NCI-H1048 (cell line): ENCODE results near the gene NCMAP.
"Not testable (repeated sequence)": the region's sequence is repeated elsewhere in the genome, so short reads cannot be mapped to it uniquely, and the experiment has no call there.

ENCODE experiments used
- DNase-seq: peaks from one replicate; lab custom pipeline; 2025; lab: John Stamatoyannopoulos, UW

Gene NCMAP

DNA sequence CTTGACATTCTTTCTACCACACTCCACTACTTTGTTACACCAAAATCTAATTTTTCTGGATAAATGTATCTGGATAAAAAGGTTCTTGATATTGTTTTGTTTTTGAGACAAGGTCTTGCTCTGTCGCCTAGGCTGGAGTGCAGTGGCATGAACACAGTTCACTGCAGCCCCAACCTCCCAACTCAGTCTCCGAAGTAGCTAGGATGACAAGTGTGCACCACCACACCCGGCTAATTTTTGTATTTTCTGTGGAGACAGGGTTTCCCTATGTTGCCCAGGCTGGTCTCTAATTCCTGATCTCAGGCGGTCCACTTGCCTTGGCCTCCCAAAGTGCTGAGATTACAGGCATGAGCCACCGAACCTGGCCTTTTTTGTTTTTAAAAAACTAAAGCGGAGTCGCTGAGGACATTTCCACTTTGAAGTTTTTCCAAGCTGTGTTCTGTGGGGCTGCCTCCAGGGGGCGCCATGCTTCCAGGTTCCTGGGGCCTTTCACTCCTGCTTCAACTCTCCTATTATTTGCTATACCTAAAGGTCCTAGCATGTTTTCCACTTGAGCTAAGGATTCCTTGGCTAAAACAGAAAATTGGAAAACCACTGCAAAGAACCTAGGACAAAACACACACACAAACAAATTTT is 14.1 kb upstream of the NCMAP start:
- DNase-seq: no peak

DNA sequence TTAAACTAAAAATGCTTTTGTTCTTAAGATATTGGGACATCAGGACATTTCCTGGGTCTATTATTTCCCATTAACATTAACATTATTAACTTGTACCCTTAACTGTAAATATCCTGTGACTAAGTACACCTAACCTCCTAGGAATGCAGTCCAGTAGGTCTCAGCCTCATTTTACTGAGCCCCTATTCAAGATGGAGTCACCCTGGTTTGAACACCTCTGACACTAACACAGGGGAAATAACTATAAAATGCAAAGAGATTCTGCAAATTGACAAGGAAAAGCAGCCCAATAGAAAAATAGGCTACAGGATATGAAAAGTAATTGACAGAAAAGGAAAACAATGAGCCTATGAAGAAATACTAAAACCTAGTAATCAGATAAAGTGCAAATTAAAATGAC is 11.6 kb upstream of the NCMAP start:
- DNase-seq: no peak

DNA sequence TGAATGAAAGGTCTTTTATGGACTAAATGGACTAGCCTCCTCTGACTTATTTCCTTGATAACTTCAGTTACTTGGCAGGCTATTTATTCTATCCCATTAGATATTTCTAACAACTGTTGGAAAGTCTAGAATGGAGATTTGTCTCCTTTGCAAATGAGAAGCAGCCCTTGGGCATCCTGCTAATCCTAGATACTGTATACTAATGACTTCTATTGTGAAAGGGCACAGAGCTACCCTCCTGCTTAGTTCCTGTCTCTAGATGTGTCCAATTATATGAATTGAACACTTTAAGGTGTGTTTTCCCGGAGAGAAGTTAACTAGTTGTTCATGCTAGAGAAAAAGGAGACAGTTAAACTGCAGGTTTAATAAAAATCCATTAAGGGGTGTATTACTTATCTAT is 10.2 kb upstream of the NCMAP start:
- no peak for DNase-seq

DNA sequence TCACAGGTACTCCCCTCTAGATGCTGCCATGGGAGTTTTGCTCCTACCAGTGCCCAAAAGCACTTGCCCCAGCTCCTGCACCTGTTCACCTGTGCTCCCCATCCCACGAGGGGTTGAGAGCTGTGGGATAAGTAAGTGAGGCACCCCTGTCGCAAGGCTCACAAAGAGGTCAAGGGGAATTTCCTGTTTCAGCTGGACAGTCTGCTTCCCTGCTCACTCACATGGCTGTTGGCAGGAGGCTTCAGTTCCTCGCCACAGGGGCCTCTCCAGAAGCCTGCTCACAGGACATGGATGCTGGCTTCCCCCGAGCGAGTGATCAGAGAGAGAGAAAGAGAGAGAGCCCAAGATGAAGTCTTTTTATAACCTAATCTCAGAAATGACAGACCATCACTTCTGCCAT is 8.7 kb upstream of the NCMAP start:
- DNase-seq: no peak

DNA sequence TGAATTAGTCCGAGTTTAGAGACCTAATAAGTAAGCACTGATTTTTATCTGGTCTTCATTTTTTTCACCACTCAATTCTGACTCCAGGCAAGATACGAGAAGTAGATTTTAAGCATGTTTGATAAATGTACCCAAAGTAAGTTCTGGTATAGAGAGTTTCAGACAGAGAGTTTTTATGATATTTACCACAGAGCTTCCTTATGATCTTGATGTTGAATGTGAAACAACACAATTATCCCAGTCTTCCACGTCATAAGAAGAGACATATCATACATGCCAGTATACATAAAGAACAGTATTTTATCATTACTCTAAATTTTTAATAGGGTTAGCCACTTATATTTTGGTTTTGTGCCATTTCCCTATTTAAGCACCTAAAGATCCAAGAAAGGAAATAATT is 7.8 kb upstream of the NCMAP start:
- DNase-seq: no peak

DNA sequence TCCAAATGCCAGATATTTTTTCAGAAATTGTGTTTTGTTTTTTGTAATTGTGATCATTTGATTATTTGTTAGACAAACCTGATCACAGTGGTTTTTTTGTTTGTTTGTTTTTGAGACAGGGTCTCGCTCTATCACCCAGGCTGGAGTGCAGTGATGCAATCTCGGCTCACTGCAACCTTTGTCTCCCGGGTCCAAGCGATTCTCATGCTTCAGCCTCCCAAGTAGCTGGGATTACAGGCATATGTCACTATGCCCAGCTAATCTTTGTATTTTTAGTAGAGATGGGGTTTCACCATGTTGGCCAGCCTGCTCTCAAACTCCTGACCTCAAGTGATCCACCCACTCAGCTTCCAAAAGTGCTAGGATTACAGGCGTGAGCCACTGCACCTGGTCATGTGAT is 6.7 kb upstream of the NCMAP start:
- not testable (repeated sequence) for DNase-seq

DNA sequence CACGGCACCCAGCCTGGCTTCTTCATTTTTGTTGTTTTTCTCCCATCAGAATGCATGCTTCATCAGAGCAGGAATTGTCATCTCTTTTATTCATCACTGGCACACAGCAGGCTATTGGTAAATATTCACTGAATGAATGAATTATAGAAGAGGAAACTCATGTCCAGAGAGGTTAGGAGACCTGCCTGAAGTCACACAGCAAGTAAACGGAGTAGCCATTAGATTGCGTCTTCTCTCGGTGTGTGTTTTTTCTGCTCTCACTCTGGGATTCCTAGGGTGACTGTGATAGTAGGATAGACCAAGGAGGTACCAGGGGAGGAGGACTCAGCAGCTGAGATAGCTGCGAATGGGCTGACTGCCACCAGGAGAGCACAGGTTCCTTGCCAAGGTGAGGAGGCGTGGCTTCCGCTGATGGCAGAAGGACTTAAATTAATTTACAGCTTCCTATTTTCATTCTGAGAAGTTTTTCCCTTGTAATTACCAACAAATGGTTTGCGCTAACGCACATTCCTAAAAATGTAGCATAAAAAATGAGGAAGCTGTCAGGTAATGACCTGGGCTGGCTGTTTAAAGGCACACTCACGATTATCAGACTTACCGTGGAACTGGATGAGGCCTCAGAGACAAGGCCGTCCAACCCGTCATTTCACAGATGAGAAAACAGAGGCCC is 4.5 kb upstream of the NCMAP start:
- DNase-seq: no peak

DNA sequence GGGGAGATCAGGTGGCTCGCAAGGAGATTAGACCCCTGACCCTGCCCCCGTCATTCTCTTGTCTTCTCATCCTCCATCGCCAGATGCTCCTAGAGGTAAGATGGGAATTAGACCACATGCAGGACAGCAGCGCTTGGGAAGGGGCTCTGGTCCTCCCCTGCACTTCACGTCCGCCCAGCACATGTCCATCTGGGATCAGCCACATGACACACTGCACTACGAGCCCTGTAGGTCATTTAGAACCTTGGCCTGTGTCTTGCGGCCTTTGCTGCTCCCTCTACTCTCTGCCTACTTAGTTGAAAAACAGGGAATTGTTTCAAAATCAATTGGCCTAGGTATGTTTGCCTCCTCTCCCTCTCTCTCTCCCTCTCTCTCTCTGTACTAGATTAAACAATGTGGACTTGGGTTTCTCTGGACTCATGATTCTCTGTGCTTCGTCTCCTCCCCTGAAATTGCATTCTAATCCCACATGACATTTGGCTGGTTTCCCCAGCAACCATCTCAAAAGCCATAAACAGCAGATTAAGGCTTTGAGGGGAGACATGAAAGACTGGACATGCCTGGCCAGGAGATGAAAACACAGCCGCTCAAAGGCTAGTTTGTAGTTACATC is 3.8 kb upstream of the NCMAP start:
- no peak for DNase-seq

DNA sequence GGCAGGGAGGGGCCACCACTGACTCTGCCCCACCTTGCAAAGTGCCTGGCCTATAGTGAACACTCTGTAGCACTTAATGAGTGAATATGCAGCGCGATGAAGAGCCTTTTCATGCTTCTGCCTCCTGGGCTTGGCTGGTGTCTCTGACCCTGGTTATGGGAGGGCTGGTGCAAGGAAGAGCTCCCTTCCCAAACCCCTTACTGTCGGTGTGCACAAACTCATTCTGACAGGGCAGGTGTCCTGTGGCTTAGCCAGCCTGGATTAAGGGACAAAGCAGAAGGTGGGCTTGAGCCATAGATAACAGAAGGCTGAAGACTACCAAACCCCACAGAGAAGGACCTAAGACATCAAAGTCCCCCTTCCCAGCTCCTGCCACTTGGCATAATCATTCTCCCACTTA is 2.0 kb upstream of the NCMAP start:
- DNase-seq: no peak

DNA sequence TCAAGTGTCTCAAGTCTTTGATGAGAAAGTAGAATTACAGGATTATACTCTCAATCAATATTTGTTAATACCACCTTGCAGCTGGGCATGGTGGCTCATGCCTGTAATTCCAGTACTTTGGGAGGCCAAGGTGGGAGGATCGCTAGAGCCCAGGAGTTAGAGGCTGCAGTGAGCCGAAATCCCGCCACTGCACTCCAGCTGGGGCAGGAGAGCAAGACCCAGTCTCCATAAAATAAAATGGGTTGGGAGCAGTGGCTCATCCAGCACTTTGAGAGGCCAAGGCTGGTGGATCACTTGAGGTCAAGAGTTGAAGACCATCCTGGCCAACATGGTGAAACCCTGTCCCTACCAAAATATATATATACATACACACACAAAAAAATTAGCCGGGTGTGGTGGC is 1.2 kb upstream of the NCMAP start:
- DNase-seq: no peak

DNA sequence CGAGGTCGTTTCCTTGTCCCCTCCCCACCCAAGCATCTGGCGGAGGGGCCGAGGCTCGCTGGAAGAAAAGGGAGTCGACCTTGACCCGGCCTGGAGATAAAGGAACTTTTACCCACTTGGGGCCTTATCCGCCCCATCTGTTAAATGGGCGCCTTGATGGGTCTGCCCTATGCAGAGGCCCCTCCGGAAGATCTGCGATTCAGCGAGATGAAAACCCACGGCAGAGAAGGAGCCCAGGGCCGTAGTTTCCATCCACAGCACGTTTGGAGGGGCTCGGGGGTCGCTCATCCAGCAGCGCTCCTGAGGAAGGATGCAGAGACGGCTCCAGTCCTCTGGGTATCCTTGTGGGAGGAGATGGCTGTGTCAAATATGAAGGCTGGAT is 518 bp downstream of the NCMAP start:
- DNase-seq: no peak

DNA sequence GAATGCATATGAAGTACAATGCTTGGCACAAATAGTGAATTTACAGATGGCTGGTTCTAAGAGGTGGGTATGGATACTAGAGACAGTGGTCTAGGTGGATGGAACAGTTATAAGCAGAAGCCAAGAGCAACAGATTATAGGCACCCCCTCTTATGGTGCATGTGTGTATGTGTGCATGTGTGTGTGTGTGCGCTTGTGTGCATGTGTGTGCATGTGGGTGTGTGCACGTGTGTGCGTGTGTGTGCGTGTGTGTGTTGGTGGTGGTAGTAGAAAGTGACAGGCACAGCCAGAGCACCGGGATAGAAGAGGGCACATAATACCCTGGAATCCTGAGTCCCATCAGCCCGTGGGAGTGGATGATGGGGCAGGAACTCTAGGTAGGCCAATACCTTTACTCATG is 1.3 kb downstream of the NCMAP start:
- DNase-seq: no peak

DNA sequence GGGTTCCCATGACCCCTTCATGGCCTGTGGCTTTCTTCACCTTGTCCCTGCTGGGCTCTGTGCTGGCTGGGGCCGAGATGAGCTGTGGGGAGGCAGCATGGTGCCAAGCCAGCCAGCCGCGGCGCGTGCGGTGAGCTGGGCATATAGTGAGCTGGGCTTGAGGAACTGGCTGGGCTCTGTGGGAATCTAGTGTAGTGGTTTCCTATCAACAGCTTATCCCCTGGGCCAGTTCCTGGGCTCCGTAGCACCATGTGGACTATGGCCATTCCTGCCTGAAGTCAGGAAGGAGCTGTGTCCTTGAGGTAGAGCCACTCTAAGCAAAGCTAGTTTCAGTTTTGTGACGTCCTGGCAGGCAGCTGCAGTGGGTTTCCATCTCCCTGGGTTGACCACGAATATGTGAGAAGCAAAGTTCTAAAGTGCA is 1.8 kb downstream of the NCMAP start:
- no peak for DNase-seq

DNA sequence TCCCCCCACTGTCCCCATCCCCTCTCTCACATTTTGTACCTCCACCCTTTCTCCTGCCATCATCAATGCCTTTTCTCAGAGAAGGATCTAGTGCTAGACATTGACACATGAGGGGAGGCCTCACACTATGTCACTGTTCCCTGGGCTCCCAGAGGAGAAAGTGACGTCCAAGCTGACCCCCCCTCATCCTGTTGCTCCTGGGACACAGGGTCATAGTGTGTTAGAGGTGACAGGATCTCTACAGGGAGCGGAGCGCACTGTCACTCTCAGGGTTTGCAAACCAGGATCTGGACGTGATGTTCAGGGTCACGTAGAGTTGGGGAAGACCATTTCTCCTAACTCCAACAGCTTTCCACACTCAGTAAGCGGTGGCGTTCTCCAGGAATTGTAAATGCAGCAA is 2.6 kb downstream of the NCMAP start:
- no peak for DNase-seq

DNA sequence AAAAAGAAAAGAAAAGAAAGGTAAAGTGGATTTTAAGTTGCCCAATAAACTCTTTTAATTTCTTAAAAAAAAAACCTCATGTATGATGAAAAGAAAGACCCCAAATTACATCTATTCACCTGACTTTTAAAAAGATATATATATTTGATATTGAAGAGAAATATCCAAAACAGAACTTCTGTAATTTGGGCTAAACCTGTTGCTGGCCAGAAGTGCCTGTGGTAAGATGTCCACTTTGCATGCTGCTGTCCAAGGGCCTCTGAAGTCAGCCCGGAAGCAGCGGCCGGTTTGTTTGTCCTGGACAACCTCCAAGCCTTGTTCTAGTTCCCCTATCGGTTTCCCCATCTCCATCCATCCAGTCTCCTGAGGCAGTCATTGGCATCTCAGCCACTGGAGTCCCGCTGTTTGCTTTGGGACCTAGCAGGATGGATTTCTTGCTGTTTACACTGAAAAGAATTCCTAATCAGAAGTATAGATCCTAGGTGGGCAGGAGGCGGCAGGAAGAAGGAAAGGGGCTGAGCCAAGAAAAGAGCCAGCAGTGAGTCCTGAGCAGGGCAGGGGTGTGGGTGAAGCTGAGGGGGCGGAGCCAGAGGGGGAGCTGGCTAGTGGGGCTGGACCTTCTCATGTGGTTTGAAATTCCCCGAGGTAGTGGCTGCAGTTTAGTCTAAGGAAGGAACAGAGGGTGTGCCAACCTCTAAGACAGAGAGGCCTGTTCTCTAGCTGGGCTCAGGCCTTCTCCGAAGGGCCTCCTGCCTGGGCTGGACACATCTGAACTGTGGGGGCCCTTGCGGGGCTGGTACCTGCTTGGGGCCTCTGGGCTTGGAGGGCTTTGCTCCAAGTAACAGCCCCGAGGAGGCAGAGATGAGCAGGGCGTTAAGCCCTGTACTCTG is 3.3 kb downstream of the NCMAP start:
- no peak for DNase-seq

DNA sequence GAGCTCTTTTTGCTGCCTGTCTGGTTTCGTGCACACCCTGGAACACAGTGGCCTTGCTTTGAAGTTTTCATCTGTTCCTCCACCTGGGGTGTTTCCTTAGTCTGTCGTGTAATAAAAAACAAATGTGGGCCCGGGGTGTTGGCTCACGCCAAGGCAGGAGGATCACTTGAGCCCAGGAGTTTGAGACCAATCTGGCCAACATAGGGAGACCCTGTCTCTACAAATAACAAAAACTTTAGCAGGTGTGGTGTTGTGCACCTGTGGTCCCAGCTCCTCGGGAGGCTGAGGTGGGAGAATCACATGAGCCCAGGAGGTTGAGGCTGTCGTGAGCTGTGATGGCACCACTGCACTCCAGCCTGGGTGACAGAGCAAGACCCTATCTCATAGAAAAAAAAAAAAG is 4.5 kb downstream of the NCMAP start:
- no peak for DNase-seq

DNA sequence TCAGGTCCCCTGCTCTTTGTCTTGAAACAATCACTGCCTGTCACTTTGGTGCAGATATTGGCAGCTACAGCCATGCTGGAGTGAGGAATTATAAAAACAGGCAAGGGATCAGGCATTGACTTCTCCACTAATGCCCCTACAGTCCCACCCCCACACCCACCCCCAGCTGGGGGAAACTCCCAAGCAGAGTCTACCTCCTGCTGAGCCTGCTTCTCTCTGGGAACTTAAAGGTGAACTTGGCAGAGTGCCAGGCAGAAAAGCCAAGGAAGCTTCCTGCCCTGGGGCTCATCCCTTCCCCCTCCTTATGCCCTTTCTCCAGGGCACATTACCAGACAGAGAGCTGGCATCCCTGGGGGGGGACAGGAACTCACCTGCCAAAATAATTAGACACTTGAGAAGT is 6.7 kb downstream of the NCMAP start:
- no peak for DNase-seq

DNA sequence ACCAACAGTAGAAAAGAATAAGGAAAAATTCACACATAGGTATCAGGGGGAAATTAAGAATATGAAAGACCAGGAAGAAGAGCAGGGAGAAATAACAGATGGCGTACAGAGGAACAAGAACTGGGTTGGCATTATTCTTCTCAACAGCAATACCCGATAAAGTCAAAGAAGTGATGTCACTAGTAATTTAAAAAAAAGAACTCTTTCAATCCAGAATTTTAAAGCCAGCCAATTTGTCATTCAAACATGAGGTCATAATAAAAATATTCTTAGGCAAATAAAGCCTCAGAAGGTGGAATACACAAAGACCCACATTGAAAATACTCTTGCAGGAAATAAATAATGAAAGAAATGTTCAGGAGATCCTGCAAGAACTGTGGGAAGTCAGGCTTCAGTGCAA is 8.8 kb downstream of the NCMAP start:
- DNase-seq: no peak

DNA sequence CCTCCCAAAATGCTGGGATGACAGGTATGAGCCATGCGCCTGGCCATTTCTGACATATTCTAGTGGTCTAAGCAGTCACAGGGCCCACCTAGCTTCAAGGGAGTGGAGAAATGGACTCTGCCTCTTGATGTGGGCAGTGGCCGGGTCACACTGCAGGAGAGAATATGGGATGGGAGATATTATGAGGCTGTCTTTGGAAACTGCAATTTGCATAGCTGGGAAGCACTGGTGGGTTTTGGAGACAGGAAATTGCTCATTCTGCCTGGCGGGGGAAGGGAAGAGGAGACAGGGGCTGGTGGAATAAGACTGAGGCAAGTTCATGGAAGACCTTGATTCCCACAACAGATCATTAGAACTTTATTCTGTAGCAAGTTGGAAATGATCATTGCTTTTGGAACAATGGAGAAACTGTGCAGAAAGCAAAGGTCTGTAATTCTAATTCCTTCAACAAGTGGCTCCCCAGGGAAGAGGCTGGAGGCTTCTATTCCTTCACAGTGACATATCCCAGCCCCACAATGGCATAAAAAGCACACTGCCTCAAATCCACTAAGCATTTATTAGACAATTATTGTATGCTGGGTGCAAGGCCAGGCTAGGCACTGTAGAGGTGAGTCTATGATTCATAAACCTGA is 10.5 kb downstream of the NCMAP start:
- no peak for DNase-seq

DNA sequence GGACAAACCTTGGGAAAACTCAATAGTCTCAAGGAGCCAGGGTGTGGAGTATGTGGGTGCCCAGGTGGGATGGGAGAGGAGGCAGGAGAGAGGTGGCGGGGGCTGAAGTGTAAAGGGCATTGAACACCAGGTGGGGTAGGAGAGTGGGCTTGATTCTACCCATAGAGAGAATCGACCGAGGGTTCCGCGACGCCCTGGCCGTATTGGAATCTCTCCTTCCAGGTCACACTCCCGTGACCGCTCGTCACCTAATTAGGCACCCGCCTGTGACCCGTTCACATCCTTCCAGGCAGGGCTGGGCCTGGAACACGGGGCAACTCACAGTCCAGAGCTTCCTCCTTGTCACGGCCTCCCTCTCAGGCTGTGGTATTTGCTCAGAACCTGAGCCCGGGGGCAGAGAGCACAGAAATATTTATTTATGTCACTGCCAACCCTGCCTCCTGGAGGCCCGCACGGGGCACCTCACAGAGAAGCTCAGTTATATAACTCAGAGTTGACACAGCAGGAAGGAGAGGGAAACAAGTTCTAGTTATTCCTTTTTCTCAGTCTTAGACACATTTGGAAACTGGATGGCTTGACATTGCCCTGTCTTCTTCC is 12.0 kb downstream of the NCMAP start:
- no peak for DNase-seq

DNA sequence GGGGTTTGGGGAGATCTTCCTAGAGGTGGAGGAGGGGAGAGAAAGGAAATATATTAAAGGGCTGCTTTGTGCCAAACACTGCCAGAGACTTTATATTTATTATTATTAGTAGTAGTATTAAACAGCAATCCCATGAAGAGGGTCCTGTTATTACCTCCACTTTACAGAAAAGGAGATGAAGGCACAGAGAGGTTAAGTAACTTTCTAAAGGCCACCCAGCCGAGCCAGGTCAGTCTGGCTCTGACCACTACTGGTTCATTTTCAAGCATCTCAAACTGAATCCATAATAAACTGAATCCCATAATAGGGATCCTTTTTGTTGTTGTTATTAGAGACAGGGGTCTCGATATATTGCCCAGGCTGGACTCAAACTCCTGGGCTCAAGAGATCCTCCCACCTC is 12.6 kb downstream of the NCMAP start:
- no peak for DNase-seq
